ENCODE results near the gene ABL2. TPM values are rescaled to one million over a fixed set of nuclear protein-coding genes. Genes with fewer than 3 reads are reported as not detected.

ABL2 gene
- 16.3 to 26.2 TPM (median 16.7 TPM) in 5 replicates for total RNA-seq (2022; extraction: Qiagen RNA extraction)

DNA sequence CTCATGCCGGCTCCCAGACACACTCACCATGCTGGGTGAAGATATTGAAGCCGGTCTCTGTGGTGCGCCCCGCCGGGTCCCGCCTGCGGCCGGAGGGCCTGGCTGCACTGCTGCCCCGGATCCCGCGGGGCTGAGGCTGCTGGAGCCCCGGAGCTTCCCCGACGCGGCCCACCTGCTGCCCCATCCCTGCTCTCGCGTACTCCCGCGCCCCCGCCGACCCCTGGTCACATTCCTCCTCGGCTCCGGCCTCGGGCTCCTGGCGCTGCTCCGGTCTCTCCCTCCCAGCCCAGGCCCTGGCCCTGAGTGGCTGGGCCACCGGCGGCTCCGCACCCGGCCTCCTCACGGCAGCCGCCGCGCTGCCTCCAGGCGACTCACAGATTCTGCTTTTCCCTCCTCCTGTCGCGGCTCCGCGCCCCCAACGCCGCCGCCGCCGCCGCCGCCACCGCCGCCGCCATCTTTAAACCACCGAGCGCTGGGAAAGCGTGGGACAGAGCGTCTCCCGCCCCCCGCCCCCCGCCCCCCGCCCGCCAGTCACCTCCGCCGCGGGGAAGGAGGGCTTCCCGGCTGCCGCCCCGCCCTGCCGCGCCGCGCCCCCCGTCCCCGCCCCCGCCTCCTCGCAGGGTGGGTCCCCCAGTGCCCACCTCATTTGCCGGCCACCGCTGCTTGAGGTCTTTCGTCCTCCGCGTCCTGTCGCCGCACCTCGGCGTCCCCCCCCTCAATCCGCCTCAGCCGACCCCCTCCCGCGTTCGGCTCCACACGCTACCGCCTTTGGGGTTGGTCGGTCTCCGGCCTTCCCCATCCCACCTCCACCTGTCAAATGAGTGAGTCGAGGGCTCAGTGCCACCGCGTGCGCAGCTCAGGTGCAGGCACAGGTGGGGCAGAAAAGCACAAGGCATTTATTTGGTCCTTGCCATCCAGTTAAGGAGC is at the start of gene ABL2:
Gene ABL2 (minus strand): TSS at position 464 of the 927 bp plus-strand sequence. CDS start 280 bp downstream, at position 184.

DNA sequence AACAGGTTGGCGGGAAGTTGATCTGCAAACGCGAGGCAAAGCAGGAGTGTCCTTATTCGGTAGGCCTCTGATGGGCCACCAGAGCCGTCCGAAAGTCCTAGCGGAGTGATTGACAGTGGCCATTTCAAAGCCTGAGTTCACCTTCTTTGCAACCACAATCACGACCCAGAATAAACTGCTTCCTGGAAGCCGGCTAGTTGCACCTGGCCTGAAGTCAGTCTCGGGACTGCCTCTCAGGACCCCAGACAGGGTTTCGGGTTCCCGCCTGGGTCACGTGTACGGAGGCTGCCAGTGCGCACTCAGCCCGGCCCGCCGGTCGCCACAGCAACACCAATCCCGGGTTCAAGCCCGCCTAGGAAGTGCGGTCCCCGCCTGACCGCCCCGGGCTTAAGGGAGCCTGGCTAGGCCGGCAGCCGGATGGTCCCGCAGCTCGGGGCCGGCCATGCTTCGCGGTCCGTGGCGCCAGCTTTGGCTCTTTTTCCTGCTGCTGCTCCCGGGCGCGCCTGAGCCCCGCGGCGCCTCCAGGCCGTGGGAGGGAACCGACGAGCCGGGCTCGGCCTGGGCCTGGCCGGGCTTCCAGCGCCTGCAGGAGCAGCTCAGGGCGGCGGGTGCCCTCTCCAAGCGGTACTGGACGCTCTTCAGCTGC is 147.7 kb downstream of the ABL2 start, which contains the start of gene TOR3A:
Gene TOR3A (plus strand): TSS at position 384 of the 646 bp plus-strand sequence. CDS start 59 bp downstream, at position 443.

Other genes with a start within 250 kb of the ABL2 start
- gene FAM20B, start 203.8 kb downstream of the ABL2 start, total RNA-seq (2022; extraction: Qiagen RNA extraction) = 14.9 to 20.4 TPM (median 16.3 TPM) in 5 replicates
- gene TOR3A, start 147.6 kb downstream of the ABL2 start, total RNA-seq (2022; extraction: Qiagen RNA extraction) = 37.5 to 41.2 TPM (median 40.1 TPM) in 5 replicates
- 21.0 to 31.3 TPM (median 28.2 TPM) in 5 replicates for gene SOAT1, start 64.1 kb upstream of the ABL2 start, total RNA-seq (2022; extraction: Qiagen RNA extraction)
- gene AXDND1, start 136.3 kb upstream of the ABL2 start, total RNA-seq (2022; extraction: Qiagen RNA extraction) = 0.17 to 0.37 TPM (median 0.26 TPM) in 5 replicates

All from A549 treated with AZD2906 at 1 μM for 4 hours (cell line).